Pancreas (tissue), 10 donors: ENCODE data around the gene SLC35B4. TPM values are rescaled to one million over a fixed set of nuclear protein-coding genes. Genes with fewer than 3 reads are reported as not detected.

Experiments
- ATAC-seq, 4 donors: fragments of 200-7000 bp; cut with Tn5 transposase; one replicate each; pipeline versions ENCODE4 v1.8.0 to v1.9.1; 2020; ENCODE audit warnings: mild to moderate bottlenecking in 4 of 4, moderate library complexity in 4 of 4
- DNase-seq, 6 donors: peaks; one replicate each; pipeline ENCODE4 v3.0.0-alpha.2; 2020
- FAIRE-seq: peaks from 2 replicates; lab custom pipeline; 2012; peaks lifted over from hg19 to GRCh38; lab: Jason Lieb, UNC
- H3K27ac ChIP-seq, 4 donors: fragments of 200-600 bp; sonication (generic); 1 replicate in 3 of 4; 2 replicates in 1 of 4; pipeline versions ENCODE4 v1.5.0 to v1.8.0; 2020
- H3K27me3 ChIP-seq, 4 donors: fragments of 200-600 bp; one replicate each; pipeline ENCODE4 v1.8.0; 2021
- H3K36me3 ChIP-seq, 3 donors: fragments of 200-600 bp; sonication (generic) in 1 of 3; one replicate each; pipeline versions ENCODE4 v1.5.0 to v1.8.0; 2020 to 2021
- H3K4me1 ChIP-seq, 3 donors: fragments of 200-600 bp; one replicate each; pipeline ENCODE4 v1.8.0; 2021
- H3K4me3 ChIP-seq, 4 donors: fragments of 200-600 bp; sonication (generic) in 2 of 4; one replicate each; pipeline versions ENCODE4 v1.5.0 to v1.8.0; 2020 to 2021
- H3K9me3 ChIP-seq, 4 donors: fragments of 200-600 bp; one replicate each; pipeline ENCODE4 v1.8.0; 2021
- WGBS, 2 donors: extraction: QIAGEN DNeasy Blood & Tissue Kit; methylation state at CpG; one replicate each; pipeline ENCODE4 v1.1.7; 2013; 5-methylcytosine and 5-hydroxymethylcytosine counted together
- intact Hi-C, 3 donors: fragments of 100-400 bp; cut with DNase I; formaldehyde crosslinking; loops; one replicate each; pipeline versions ENCODE4 v1.11.1 to v1.14.2; 2022
- polyA plus RNA-seq, 2 donors: library from polyadenylated mRNA; stranded (reverse); fragments of 200-250 nt; gene quantifications; one replicate each; pipeline ENCODE4 v1.2.3, GENCODE V29; 2013
- total RNA-seq, 6 donors: library from RNA; stranded (reverse); fragmentation: NEBNext Ultra II Directional in 4 of 6; extraction: Animal tissue kit (Norgen Biotek cat#: 25700) in 4 of 6; gene quantifications; one replicate each; pipeline versions ENCODE4 v1.2.1 to v1.2.4, GENCODE V29; 2021 to 2023
- TF ChIP-seq, protein P1 (sequence below), 4 donors: fragments of 200-600 bp; sonication (generic) in 3 of 4; IDR thresholded peaks; one replicate each; pipeline versions ENCODE4 v1.5.0 to v1.8.0; 2021; ENCODE audit warnings: antibody characterized with exemption in 4 of 4
- donor health status: healthy with polysubstance abuse.
- donor health status: DM: no; HTN: no; CAD: no; lungs with moderate emphysema.
- donor health status: DM: no; HTN: no; CAD: no.
- donor health status: control.
- donor health status: control.
- donor health status: Bipolar disorder and iron deficiency.
- donor health status: DM: yes; HTN: yes; CAD: no.
- donor health status: DM: no; HTN: no; CAD: no.
- donor health status: DM: no; HTN: no; CAD: no.
- donor health status: DM: yes; HTN: yes; CAD: no.

Gene SLC35B4
- total and polyA plus RNA-seq, 8 donors, result 2.2 to 8.0 (median 3.6) TPM

- intact Hi-C loops, result no loop called here
- FAIRE-seq (no peak), ATAC-seq (peak; percentile 45 to 70 (median 57)), DNase-seq (peak in 4 of 6 donors; percentile 41 to 66 (median 50))
- Histone ChIP-seq H3K4me3 (no peak overlapping the region), H3K27ac (peak overlapping the region; percentile 5 to 58 (median 40)), H3K4me1 (peaks cover 12 to 23% (median 14%) of the 10 kb centered on the region in 3 donors), H3K36me3 (no peaks in the 10 kb centered on the region), H3K27me3 (no peaks in the 10 kb centered on the region), H3K9me3 (no peaks in the 10 kb centered on the region)
- 2 to 6% methylated on average over 4 of the region's 4 CpGs for WGBS, 2 donors
- TF ChIP-seq, protein P1, sequence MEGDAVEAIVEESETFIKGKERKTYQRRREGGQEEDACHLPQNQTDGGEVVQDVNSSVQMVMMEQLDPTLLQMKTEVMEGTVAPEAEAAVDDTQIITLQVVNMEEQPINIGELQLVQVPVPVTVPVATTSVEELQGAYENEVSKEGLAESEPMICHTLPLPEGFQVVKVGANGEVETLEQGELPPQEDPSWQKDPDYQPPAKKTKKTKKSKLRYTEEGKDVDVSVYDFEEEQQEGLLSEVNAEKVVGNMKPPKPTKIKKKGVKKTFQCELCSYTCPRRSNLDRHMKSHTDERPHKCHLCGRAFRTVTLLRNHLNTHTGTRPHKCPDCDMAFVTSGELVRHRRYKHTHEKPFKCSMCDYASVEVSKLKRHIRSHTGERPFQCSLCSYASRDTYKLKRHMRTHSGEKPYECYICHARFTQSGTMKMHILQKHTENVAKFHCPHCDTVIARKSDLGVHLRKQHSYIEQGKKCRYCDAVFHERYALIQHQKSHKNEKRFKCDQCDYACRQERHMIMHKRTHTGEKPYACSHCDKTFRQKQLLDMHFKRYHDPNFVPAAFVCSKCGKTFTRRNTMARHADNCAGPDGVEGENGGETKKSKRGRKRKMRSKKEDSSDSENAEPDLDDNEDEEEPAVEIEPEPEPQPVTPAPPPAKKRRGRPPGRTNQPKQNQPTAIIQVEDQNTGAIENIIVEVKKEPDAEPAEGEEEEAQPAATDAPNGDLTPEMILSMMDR (IDR thresholded peaks at IDR 0.05), result no peak
Observed at GRCh38 chr7:134355927-134356326, 39.2 kb upstream of the SLC35B4 start.

DNA sequence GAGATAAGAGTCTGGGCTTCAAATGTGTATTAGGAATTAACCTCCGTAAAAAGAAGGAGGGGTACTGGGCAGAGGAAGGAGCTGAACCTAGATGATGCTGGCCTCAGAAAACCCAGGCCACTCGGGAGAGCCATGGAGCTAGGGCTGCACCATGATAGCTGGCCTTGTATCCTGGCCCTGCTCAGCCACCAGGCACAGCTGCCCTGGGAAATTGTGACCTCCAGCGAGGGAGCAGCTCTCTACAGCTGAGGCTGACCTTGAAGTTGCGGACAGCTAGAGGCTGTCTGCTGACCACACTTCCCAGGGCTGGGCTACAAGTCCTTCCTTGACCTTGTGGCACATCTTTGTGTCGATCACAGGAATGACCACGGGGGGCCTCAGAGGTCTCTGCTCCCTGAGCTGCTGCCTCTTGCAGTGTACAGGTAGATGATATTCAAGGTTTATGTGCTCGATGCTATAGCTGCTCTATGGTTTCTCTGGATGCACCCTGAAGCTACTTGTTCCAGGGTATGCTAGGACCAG lies 38.3 kb upstream of the SLC35B4 start:
- Histone ChIP-seq H3K4me3 (no peak overlapping the region), H3K36me3 (no peaks in the 10 kb centered on the region), H3K27me3 (no peaks in the 10 kb centered on the region), H3K4me1 (peaks cover 12 to 23% (median 14%) of the 10 kb centered on the region in 3 donors), H3K9me3 (no peaks in the 10 kb centered on the region), H3K27ac (peak overlapping the region in 2 of 4 donors; percentile 47 to 58)
- ATAC-seq (peak in 3 of 4 donors; percentile 6 to 20 (median 14)), FAIRE-seq (no peak), DNase-seq (peak in 1 of 6 donors; percentile 44)
- intact Hi-C loops, result no loop called here
- TF ChIP-seq, protein P1 (IDR thresholded peaks at IDR 0.05), result no peak
- WGBS, 2 donors, result 30 to 50% methylated on average over 7 of the region's 7 CpGs

DNA sequence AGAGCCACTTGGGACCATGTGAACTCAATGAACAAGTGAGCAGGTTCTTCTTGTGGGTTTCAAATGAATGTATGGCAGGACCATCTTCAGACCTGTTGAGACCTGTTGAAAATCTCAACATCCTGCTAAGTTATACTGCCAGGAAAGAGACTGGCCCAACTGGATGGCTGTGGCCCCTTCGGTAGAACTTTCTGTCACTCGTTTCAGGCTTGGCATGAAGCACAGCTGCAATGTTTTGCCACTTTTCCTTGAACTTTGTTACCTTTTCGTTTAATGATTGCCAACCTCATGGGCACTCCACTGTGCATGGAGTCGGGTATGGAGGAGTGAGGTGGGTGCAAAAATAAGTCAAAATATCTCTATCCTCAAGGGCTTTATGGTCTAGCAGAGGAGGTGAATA lies 36.7 kb upstream of the SLC35B4 start:
- Histone ChIP-seq H3K36me3 (no peaks in the 10 kb centered on the region), H3K4me3 (no peak overlapping the region), H3K9me3 (no peaks in the 10 kb centered on the region), H3K4me1 (peaks cover 6 to 17% (median 12%) of the 10 kb centered on the region in 3 donors), H3K27me3 (no peaks in the 10 kb centered on the region), H3K27ac (no peak overlapping the region)
- FAIRE-seq (no peak), ATAC-seq (peak in 1 of 4 donors; percentile 27), DNase-seq (no peak)
- intact Hi-C loops, result no loop called here
- TF ChIP-seq, protein P1 (IDR thresholded peaks at IDR 0.05), result no peak
- 15 to 16% methylated on average over 4 of the region's 4 CpGs for WGBS, 2 donors

GRCh38 chr7:134351424-134351823 lies 34.7 kb upstream of the SLC35B4 start:
- H3K36me3 ChIP-seq, result no peaks in the 10 kb centered on the region
- H3K4me3 ChIP-seq, result no peak overlapping the region
- no peak overlapping the region for H3K27ac ChIP-seq
- H3K27me3 ChIP-seq, result no peaks in the 10 kb centered on the region
- FAIRE-seq (no peak), ATAC-seq (no peak), DNase-seq (no peak)
- H3K4me1 ChIP-seq, result peaks cover 6 to 13% (median 7%) of the 10 kb centered on the region in 3 donors
- no peaks in the 10 kb centered on the region for H3K9me3 ChIP-seq
- TF ChIP-seq, protein P1 (IDR thresholded peaks at IDR 0.05), result no peak
- 62 to 76% methylated on average over 7 of the region's 7 CpGs for WGBS, 2 donors
- intact Hi-C loops, result no loop called here

DNA sequence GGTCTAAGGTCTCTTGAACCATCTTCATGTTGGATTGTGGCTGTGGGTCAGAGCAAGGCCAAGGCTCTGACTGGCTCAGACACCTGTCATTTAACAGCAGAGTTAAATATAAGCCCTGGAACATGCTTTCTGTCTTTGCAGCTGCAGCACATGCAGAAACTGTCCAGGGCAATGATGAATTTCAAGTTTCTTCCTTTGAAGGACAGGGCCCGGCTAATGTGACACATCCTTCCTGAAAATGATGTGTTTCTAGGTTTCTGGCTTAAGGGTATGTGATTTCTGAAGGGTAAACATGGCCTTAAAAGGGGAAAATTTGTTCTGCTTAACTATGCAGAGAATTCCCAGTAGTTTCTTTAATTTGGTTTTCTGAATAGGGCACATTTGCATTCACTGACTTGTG lies 34.0 kb upstream of the SLC35B4 start:
- no peaks in the 10 kb centered on the region for H3K36me3 ChIP-seq
- H3K27me3 ChIP-seq, result no peaks in the 10 kb centered on the region
- intact Hi-C loops, result no loop called here
- no peaks in the 10 kb centered on the region for H3K9me3 ChIP-seq
- H3K4me1 ChIP-seq, result peaks cover under 1 to 6% (median under 1%) of the 10 kb centered on the region in 3 donors
- no peak overlapping the region for H3K27ac ChIP-seq
- TF ChIP-seq, protein P1 (IDR thresholded peaks at IDR 0.05), result no peak
- no peak for FAIRE-seq
- DNase-seq, result no peak
- no peak overlapping the region for H3K4me3 ChIP-seq
- ATAC-seq, result no peak
- WGBS, 2 donors, result 66 to 68% methylated on average over 1 of the region's 1 CpG
